Upper lobe of right lung (tissue), 1 donor: ENCODE results near the gene LTB. TPM values are rescaled to one million over a fixed set of nuclear protein-coding genes. Genes with fewer than 3 reads are reported as not detected.

Experiments
- ATAC-seq: fragments of 200-7000 bp; cut with Tn5 transposase; one replicate; pipeline ENCODE4 v1.9.1; 2020; ENCODE audit warnings: mild to moderate bottlenecking, moderate library complexity
- DNase-seq: peaks from one replicate; pipeline ENCODE4 v3.0.0-alpha.2; 2020
- H3K27ac ChIP-seq: fragments of 200-600 bp; one replicate; pipeline ENCODE4 v1.8.0; 2022
- H3K27me3 ChIP-seq: fragments of 200-600 bp; one replicate; pipeline ENCODE4 v1.8.0; 2022; ENCODE audit warnings: mild to moderate bottlenecking
- H3K36me3 ChIP-seq: fragments of 200-600 bp; one replicate; pipeline ENCODE4 v1.8.0; 2022
- H3K4me1 ChIP-seq: fragments of 200-600 bp; one replicate; pipeline ENCODE4 v1.8.0; 2022
- H3K4me3 ChIP-seq: fragments of 200-600 bp; one replicate; pipeline ENCODE4 v1.8.0; 2022; ENCODE audit warnings: mild to moderate bottlenecking
- H3K9me3 ChIP-seq: fragments of 200-600 bp; one replicate; pipeline ENCODE4 v1.8.0; 2022
- intact Hi-C: fragments of 100-400 bp; cut with DNase I; formaldehyde crosslinking; loops from one replicate; pipeline ENCODE4 v1.11.0; 2022
- total RNA-seq: library from RNA; stranded (reverse); fragmentation: NEBNext Ultra II Directional; extraction: Animal tissue kit (Norgen Biotek cat#: 25700); gene quantifications from one replicate; pipeline ENCODE4 v1.2.1, GENCODE V29; 2021
- TF ChIP-seq, protein P1 (sequence below): fragments of 200-600 bp; IDR thresholded peaks from one replicate; pipeline ENCODE4 v1.8.0; 2022; ENCODE audit warnings: antibody characterized with exemption
- donor health status: DM: no; HTN: yes; CAD: no; lungs with severe emphysema.

The LTB gene
- total RNA-seq, 1 donor from 2014 or later, result 6.2 TPM

DNA sequence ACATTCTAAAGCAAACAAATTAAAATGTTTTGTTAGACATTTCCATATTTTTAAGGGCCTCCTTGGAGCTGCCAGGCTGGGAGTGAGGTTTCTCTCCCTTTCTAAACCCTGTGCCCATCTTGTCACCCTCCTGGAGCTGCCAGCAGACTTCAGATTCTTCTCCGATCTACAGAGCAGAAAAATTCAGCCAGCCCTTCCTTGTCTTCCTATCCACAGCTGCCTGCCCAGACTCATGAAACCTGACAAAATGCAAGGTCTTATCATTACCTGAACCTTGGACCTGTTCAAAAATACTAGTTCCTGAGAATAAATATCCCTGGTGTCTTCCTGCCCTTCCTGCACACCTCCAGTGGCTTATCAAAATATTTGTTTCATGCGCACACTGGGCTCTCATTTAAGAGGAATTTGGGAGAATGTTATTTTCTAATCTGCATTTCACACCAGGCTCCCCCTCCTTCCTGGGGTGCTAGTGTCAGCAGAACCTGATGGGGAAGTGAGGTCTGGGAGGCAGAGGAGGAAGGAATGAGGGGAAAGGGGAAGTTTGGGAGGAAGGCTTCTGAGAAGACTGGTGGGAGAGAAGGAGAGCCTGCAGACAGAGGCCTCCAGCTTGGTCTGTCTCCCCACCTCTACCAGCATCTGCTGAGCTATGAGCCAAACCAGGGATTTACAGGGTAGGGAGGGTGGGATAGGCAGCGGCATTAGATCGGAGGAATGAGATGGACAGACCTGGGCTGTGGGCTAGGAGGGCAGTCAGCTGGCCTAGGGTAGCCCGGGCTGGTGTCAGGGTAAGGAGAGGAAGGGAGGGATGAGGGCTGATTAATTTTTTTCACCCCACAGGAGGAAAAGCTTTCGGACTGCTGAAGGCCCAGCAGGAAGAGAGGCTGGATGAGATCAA, 32.7 kb upstream of the LTB start, which contains the start of gene AIF1:
TSS of gene AIF1 (plus strand) at position 551 of the 895 bp plus-strand sequence. CDS start at position 647, 96 bp downstream.
- intact Hi-C loops, result no loop called here
- H3K27ac ChIP-seq, result peak within 1 kb of the TSS; percentile 51
- H3K4me1 ChIP-seq, result peaks cover 5% of the 10 kb centered on the region
- TF ChIP-seq, protein P1, sequence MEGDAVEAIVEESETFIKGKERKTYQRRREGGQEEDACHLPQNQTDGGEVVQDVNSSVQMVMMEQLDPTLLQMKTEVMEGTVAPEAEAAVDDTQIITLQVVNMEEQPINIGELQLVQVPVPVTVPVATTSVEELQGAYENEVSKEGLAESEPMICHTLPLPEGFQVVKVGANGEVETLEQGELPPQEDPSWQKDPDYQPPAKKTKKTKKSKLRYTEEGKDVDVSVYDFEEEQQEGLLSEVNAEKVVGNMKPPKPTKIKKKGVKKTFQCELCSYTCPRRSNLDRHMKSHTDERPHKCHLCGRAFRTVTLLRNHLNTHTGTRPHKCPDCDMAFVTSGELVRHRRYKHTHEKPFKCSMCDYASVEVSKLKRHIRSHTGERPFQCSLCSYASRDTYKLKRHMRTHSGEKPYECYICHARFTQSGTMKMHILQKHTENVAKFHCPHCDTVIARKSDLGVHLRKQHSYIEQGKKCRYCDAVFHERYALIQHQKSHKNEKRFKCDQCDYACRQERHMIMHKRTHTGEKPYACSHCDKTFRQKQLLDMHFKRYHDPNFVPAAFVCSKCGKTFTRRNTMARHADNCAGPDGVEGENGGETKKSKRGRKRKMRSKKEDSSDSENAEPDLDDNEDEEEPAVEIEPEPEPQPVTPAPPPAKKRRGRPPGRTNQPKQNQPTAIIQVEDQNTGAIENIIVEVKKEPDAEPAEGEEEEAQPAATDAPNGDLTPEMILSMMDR, result no peak
- no peaks in the 10 kb centered on the region for H3K27me3 ChIP-seq
- no peaks in the 10 kb centered on the region for H3K36me3 ChIP-seq
- ATAC-seq (peak; percentile 70), DNase-seq (no peak)
- peak within 1 kb of the TSS; percentile 33 for H3K4me3 ChIP-seq
- no peaks in the 10 kb centered on the region for H3K9me3 ChIP-seq

DNA sequence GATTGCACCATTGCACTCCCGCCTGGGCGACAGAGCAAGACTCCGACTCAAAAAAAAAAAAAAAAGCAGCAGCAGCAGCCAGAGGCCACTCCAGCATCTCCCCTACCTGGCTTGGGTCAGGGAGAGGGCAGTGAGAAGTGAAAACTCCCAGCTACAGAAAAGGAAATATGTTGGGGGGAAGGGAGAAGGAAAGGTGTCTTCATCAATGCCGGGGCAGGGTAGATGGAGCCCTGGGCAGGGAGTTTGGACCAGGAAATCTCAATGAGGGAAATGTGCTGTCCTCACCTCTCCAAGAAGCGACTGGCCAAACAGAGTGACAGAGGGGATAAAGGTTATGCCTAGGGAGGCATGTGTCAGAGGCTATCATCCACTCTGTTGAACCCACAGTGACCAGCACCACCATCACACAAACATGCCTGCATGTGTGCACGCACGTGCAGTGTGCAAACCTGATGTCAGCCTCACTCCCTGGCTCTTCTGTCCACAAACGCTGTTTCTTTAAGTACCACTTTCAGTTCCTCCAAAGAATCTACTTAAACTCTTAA, 31.9 kb upstream of the LTB start:
- no peaks in the 10 kb centered on the region for H3K36me3 ChIP-seq
- no peaks in the 10 kb centered on the region for H3K27me3 ChIP-seq
- H3K4me3 ChIP-seq, result no peak overlapping the region
- peak; percentile 77 for ATAC-seq
- H3K4me1 ChIP-seq, result peaks cover under 1% of the 10 kb centered on the region
- H3K27ac ChIP-seq, result peak overlapping the region; percentile 51
- DNase-seq, result no peak
- intact Hi-C loops, result no loop called here
- TF ChIP-seq, protein P1, result no peak
- H3K9me3 ChIP-seq, result no peaks in the 10 kb centered on the region

DNA sequence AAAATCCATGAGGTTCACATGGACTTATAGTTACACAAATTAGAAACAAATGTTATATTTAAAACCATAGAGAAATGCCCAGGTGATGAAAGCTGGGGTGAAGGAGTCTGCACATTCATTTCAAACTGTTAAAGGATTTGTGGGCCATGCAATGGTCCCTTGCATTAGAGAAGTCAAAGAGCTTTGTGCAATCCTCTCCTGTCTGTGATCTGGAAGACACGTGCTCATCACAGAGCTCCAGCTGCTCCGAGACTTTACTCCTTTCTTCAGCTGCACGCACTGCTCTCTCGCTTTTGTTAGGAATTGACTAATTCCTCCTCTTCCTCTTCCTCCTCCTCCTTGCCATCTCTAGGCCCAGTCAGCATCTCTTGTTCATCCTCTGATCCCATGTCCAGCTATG, 28.7 kb upstream of the LTB start:
- Histone ChIP-seq H3K27me3 (no peaks in the 10 kb centered on the region), H3K36me3 (no peaks in the 10 kb centered on the region), H3K4me3 (no peak overlapping the region), H3K27ac (no peak overlapping the region), H3K4me1 (no peaks in the 10 kb centered on the region), H3K9me3 (no peaks in the 10 kb centered on the region)
- intact Hi-C loops, result no loop called here
- ATAC-seq (no peak), DNase-seq (no peak)
- TF ChIP-seq, protein P1, result no peak

DNA sequence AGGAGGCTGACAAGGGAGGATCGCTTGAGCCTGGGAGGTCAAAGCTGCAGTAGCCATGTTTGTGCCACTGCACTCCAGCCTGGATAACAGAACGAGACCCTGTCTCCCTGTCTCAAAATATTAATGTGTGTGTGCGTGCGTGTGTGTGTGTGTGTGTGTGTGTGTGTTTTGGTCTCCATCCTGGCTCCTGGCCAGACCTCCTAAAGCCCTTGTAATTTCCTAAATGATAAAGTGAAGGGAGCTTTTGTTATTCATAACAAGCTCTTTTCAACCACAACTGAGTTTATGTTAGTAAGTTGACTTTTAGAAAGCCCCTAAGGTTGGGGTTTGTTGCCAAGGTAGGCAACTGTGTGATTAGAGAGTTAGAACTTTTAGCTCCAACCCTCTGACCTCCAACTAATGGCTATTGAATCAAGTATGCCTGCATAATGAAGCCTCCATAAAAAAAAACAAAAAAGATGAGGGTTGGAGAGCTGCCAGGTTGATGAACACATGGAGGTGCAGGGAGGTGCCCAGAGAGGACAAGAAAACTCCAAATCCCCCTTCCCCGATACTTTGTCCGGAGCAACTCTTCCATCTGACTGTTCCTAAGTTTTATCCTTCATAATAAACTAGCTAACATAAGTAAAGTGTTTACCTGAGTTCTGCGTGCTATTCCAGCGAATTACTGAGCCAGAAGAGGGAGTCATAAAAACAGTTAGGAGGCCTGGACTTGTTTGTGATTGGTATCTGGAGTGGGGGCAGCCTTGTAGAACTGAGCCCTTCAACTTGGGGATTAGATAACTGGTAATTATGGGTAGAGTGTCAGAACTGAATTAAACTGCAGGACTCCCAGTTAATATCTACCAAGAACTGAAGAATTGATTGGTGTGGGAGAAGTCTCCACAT, 27.5 kb upstream of the LTB start:
- Histone ChIP-seq H3K9me3 (no peaks in the 10 kb centered on the region), H3K4me1 (no peaks in the 10 kb centered on the region), H3K36me3 (no peaks in the 10 kb centered on the region), H3K4me3 (no peak overlapping the region), H3K27me3 (no peaks in the 10 kb centered on the region), H3K27ac (no peak overlapping the region)
- DNase-seq, result no peak
- intact Hi-C loops, result no loop called here
- TF ChIP-seq, protein P1, result no peak
- ATAC-seq, result no peak

DNA sequence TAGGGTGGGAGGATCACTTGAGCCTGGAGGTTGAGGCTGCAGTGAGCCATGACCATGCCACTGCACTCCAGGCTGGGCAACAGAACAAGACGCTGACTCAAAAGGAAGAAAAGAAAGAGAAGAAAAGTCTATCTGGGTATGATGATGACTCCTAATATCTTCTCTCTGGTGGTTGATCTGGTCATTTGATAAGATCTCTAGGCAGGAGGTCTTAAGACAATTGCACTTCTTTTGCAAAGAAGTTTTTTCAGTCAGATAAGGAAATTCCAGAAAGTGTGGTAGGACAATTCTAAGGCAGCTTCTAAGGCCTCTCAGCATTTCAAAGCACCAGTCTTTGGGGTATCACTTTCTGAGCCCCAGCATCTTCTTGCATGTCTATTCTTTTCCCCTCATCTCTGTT, 25.1 kb upstream of the LTB start:
- Histone ChIP-seq H3K36me3 (no peaks in the 10 kb centered on the region), H3K27me3 (no peaks in the 10 kb centered on the region), H3K4me1 (no peaks in the 10 kb centered on the region), H3K4me3 (no peak overlapping the region), H3K27ac (no peak overlapping the region), H3K9me3 (no peaks in the 10 kb centered on the region)
- ATAC-seq (no peak), DNase-seq (no peak)
- intact Hi-C loops, result no loop called here
- TF ChIP-seq, protein P1, result no peak
